CD4-positive, alpha-beta T cell treated with Interferon gamma for 1 hour (primary cell): ENCODE measurements around the gene PTGDS.

Experiments used
- DNase-seq: peaks from one replicate; pipeline ENCODE4 v3.0.0-alpha.2; 2020

PTGDS gene

GRCh38 chr9:137011907-137012675 is 34.8 kb downstream of the PTGDS start:
- DNase-seq: no peak

- no peak for DNase-seq
These were observed 35.6 kb downstream of the PTGDS start for GRCh38 chr9:137012694-137013570.

GRCh38 chr9:137013571-137013940 is 36.3 kb downstream of the PTGDS start:
- DNase-seq: no peak

GRCh38 chr9:137014166-137014565 is 36.9 kb downstream of the PTGDS start:
- no peak for DNase-seq

GRCh38 chr9:137014776-137015539 is 37.7 kb downstream of the PTGDS start:
- DNase-seq: no peak

GRCh38 chr9:137015540-137015930 is 38.2 kb downstream of the PTGDS start:
- DNase-seq: no peak

- no peak for DNase-seq
These were observed 38.7 kb downstream of the PTGDS start for GRCh38 chr9:137015976-137016375.

- no peak for DNase-seq
These were observed 39.1 kb downstream of the PTGDS start for GRCh38 chr9:137016436-137016835.

GRCh38 chr9:137017071-137017470 is 39.8 kb downstream of the PTGDS start:
- no peak for DNase-seq

- DNase-seq: no peak
These were observed 40.6 kb downstream of the PTGDS start for GRCh38 chr9:137017791-137018497.

- no peak for DNase-seq
These were observed 41.7 kb downstream of the PTGDS start for GRCh38 chr9:137018761-137019559.

GRCh38 chr9:137019891-137020683 is 42.8 kb downstream of the PTGDS start:
- no peak for DNase-seq

- no peak for DNase-seq
These were observed 43.7 kb downstream of the PTGDS start for GRCh38 chr9:137020771-137021567.

- DNase-seq: no peak
These were observed 44.3 kb downstream of the PTGDS start for GRCh38 chr9:137021568-137021978.

- DNase-seq: peak; percentile 72
These were observed 44.8 kb downstream of the PTGDS start for GRCh38 chr9:137021979-137022661.

GRCh38 chr9:137022662-137023008 is 45.3 kb downstream of the PTGDS start:
- no peak for DNase-seq

GRCh38 chr9:137023157-137023556 is 45.9 kb downstream of the PTGDS start:
- no peak for DNase-seq

- DNase-seq: no peak
These were observed 46.3 kb downstream of the PTGDS start for GRCh38 chr9:137023583-137023991.

GRCh38 chr9:137025517-137025966 is 48.2 kb downstream of the PTGDS start:
- DNase-seq: peak; percentile 54
